WTC11 (cell line): Measurements from ENCODE around the gene NPB.

Experiments
- CTCF ChIP-seq: fragments of 200-600 bp; IDR thresholded peaks from 2 replicates; pipeline ENCODE4 v1.8.0; 2022; ENCODE audit warnings: antibody characterized with exemption
- KAT7 ChIP-seq: sonication (generic); formaldehyde crosslinking; IDR thresholded peaks from 2 replicates; pipeline ENCODE4 v1.8.1; 2023; ENCODE audit warnings: missing genetic modification reagents, mild to moderate bottlenecking, borderline replicate concordance
- USF2 ChIP-seq: sonication (generic); formaldehyde crosslinking; IDR thresholded peaks from 2 replicates; pipeline ENCODE4 v1.8.1; 2023; ENCODE audit warnings: mild to moderate bottlenecking, missing genetic modification reagents, moderate library complexity
- ZNF317 ChIP-seq: sonication (generic); formaldehyde crosslinking; IDR thresholded peaks from 2 replicates; pipeline ENCODE4 v1.8.1; 2023; ENCODE audit warnings: low read depth, mild to moderate bottlenecking, moderate library complexity, missing genetic modification reagents, borderline replicate concordance

GRCh38 chr17:81858170-81858966 lies 43.7 kb upstream of the NPB start:
- TF ChIP-seq ZNF317 (CRISPR knock-in tag): no peak
- TF ChIP-seq KAT7 (CRISPR knock-in tag): no peak
- no peak for TF ChIP-seq USF2 (CRISPR knock-in tag)
- no peak for TF ChIP-seq CTCF
